Measurements from ENCODE around the gene RPE65. TPM values are rescaled to one million over a fixed set of nuclear protein-coding genes. Genes with fewer than 3 reads are reported as not detected.

RPE65 gene
- total and polyA plus RNA-seq, 2 of the 8 experiments (the other 6 are each of a cell fraction or from before 2014, with no cell fraction given) = not detected

DNA sequence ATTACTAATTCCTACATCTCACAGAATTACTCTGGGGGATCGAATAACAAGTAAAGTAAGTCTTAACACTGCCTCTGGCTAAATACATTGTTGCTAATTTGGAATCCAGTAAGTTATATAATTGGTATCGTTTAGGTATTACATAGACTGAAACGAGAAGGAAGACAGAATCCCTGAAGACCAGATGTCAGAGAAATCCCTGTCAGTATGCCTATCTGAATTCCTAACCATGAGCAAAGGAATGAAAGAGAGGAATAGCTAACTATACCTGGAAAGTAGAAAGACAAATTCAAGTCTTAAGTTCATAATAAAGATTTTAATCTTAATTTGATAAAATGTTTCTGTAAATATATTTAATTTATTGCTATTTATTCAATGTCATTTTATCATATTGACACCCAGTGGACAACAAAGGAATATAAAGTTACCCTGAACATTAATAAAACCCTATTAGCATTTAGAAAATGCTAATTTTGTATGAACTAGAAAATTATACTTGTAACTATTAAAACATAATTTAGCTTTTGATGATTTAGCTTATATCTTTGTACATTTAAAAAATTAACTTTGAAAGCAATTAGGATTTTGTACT, 35.8 kb upstream of the RPE65 start:
- Histone ChIP-seq H3K79me2 (ENCODE audit: control insufficient read depth in 1 of 2, insufficient read depth in 2 of 2, low read length in 2 of 2) (peaks cover 0 to 3% of the 10 kb centered on the region in 2 experiments; a peak in 1 of 4 replicates), H3K36me3 (ENCODE audit: control insufficient read depth in 2 of 4, insufficient read depth in 4 of 4, low read length in 3 of 4) (peaks cover 8 to 96% (median 29%) of the 10 kb centered on the region in 4 experiments)

More for the DNA sequence above, 35.8 kb upstream of the RPE65 start:
- H3K23me2 ChIP-seq (ENCODE audit: low read depth, low read length) = no peaks in the 10 kb centered on the region
- no peak overlapping the region for H4K5ac ChIP-seq (ENCODE audit: insufficient read length, low read depth, low read length)
- ChIA-PET POLR2A (ENCODE audit: partially characterized antibody) (no interaction called here), CTCF (ENCODE audit: partially characterized antibody) (interaction anchor here (1.6 kb wide), 1 partner anchor 15 kb away, joined by 3 read pairs; no protein-coding TSS in a partner anchor)
- no peak overlapping the region for H2BK120ac ChIP-seq (replicated peaks; ENCODE audit: low read depth, low read length)
- H2BK15ac ChIP-seq (ENCODE audit: low read length) = no peak overlapping the region
- H3K56ac ChIP-seq (replicated peaks; ENCODE audit: insufficient read length, low read depth, low read length) = no peak overlapping the region
- H2BK20ac ChIP-seq (ENCODE audit: low read length) = no peak overlapping the region
- no peaks in the 10 kb centered on the region for H3K79me1 ChIP-seq (ENCODE audit: low read depth, low read length)
- WGBS, 2 experiments (ENCODE audit: extremely low coverage in 1 of 2, insufficient coverage in 1 of 2, insufficient read length in 1 of 2, insufficient replicate concordance in 2 of 2, low coverage in 1 of 2, low lambda C conversion rate in 2 of 2, missing lambda C conversion rate in 1 of 2) = 91% methylated on average over 3 of the region's 3 CpGs; no CpG with 5 or more reads in 1 of the 2 experiments
- H2AK5ac ChIP-seq (ENCODE audit: low read depth, low read length) = no peak overlapping the region
- H2BK5ac ChIP-seq (ENCODE audit: low read depth, low read length) = no peak overlapping the region
- FAIRE-seq (no peak), DNase-seq (ENCODE audit: low read depth in 1 of 2, low spot score in 2 of 2) (no peak)
- H4K20me1 ChIP-seq (replicated peaks in 1 of 2; ENCODE audit: control insufficient read depth in 1 of 2, insufficient read depth in 2 of 2, low read length in 2 of 2) = no peaks in the 10 kb centered on the region
- H3K9me3 ChIP-seq (ENCODE audit: insufficient read depth in 2 of 2, low read depth in 1 of 2, low read length in 1 of 2) = no peaks in the 10 kb centered on the region
- H3K4me1 ChIP-seq (replicated peaks in 1 of 4; ENCODE audit: control insufficient read depth in 3 of 4, insufficient read depth in 4 of 4, low read length in 3 of 4) = no peaks in the 10 kb centered on the region
- no peak overlapping the region for H2BK12ac ChIP-seq (ENCODE audit: low read depth, low read length)
- H3K18ac ChIP-seq (ENCODE audit: extremely low read depth, low read length) = no peak overlapping the region
- H3K27ac ChIP-seq (ENCODE audit: low read depth, low read length) = no peak overlapping the region
- no peak overlapping the region for H4K91ac ChIP-seq (replicated peaks; ENCODE audit: insufficient read length, low read length)
- no peak overlapping the region for H3K4me2 ChIP-seq (ENCODE audit: insufficient read depth in 1 of 2, low read depth in 2 of 2, low read length in 2 of 2)
- TF ChIP-seq HDAC6 (IDR thresholded peaks at IDR 0.05; ENCODE audit: low read depth, low read length) = no peak
- TF ChIP-seq SIRT6 (IDR thresholded peaks at IDR 0.05; ENCODE audit: low read length) = no peak
- TF ChIP-seq POU5F1 (IDR thresholded peaks at IDR 0.05; ENCODE audit: low read depth, low read length) = no peak
- no peak overlapping the region for H2AFZ ChIP-seq (ENCODE audit: low read length)
- no peak overlapping the region for H4K8ac ChIP-seq (ENCODE audit: extremely low read depth, insufficient read depth, low read length)
- no peak overlapping the region for H3K23ac ChIP-seq (ENCODE audit: insufficient read length)
- H3K9ac ChIP-seq (replicated peaks in 1 of 4; ENCODE audit: extremely low read depth in 1 of 4, low read depth in 3 of 4, low read length in 3 of 4) = no peak overlapping the region
- no peak overlapping the region for H3K4me3 ChIP-seq (ENCODE audit: extremely low read depth in 1 of 4, insufficient read depth in 2 of 4, low read depth in 3 of 4, low read length in 4 of 4)
- no peak overlapping the region for H3K4ac ChIP-seq (replicated peaks; ENCODE audit: insufficient read length, low read depth, low read length)
- no peak overlapping the region for H3K14ac ChIP-seq (ENCODE audit: insufficient read length)
- H3K27me3 ChIP-seq (replicated peaks in 1 of 4; ENCODE audit: control insufficient read depth in 3 of 4, extremely low read depth in 1 of 4, insufficient read depth in 3 of 4, low read length in 3 of 4) = no peaks in the 10 kb centered on the region

Measured in H1 (cell line).